ENCODE measurements around the gene CDH2.

CDH2 gene

DNA sequence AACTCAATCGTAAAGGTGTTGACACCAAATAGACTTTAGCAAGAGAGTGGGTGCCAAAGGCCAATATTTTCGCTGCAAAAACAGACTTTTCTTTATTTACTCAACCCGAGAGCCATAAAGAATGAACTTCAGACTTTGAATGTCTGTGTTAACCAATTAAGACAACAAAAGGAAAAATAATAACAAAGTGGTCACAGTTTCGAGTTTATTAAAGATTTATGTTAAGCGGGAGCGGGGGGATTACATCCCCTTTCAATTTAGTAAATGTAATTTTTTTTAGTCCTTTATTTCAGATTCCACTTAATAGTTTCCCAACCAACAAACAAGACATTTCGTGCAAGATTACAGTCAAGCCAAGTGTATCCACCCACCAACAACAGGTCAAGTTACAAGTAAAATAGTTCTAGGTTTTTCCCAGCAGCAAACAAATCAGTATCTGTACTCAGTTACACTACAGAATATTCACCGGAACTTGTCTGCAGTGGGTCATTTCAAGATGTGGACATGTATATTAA is 9.0 kb downstream of the CDH2 start:
- peak; percentile 46 for DNase-seq

DNA sequence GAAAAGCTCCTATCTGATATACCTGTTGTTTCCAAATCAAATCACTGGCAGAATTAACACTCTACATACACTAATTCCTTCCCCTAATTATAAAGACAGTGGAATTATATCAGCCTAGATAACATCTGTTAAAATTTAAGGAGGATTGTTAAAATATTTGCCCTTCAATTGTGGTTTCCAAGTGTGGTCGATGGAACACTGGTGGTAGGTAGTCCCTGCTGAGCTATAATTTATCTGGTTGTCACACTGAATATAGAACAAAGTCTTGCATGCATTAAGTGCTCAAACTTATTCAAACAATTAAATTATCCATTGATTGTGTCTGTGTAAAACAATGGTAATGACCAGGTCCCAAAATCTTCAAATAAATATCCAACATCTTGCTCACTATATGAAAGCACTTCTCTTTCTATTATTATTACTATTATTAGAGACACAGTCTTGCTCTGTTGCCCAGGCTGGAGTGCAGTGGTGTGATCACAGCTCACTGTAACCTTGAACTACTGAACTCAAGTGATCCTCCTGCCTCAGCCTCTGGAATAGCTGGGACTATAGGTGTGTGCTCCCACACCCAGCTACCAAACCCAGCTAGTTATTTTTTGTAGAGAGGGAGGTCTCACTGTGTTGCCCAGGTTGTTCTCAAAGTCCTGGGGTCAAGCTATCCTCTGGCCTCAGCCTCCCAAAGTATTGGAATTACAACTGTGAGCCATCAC is 12.0 kb downstream of the CDH2 start:
- DNase-seq: no peak

DNA sequence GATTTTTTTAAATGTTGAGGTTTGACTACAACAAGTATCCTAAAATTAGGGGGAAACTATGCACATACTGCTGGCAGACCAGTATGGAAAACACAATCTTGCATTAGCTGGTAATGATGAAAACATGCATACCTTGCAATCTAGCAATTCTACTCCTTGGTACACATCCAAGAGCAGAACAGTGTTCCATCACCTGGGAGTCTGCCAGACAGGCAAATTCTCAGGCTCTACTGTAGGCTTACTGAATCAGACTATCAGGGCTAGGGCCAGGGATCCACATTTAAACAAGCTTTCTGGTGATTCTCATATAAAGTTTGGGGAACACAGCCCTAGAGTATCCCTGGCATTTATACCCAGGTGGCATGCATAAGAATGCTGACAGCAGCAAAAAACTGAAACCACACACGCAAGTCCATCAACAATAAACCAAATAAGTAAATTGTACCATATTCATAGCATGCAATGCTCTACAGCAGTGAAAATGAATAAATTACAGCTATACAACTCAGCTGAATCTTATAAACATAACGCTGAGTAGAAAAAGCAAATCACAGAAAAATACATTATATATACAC is 13.6 kb downstream of the CDH2 start:
- no peak for DNase-seq

DNA sequence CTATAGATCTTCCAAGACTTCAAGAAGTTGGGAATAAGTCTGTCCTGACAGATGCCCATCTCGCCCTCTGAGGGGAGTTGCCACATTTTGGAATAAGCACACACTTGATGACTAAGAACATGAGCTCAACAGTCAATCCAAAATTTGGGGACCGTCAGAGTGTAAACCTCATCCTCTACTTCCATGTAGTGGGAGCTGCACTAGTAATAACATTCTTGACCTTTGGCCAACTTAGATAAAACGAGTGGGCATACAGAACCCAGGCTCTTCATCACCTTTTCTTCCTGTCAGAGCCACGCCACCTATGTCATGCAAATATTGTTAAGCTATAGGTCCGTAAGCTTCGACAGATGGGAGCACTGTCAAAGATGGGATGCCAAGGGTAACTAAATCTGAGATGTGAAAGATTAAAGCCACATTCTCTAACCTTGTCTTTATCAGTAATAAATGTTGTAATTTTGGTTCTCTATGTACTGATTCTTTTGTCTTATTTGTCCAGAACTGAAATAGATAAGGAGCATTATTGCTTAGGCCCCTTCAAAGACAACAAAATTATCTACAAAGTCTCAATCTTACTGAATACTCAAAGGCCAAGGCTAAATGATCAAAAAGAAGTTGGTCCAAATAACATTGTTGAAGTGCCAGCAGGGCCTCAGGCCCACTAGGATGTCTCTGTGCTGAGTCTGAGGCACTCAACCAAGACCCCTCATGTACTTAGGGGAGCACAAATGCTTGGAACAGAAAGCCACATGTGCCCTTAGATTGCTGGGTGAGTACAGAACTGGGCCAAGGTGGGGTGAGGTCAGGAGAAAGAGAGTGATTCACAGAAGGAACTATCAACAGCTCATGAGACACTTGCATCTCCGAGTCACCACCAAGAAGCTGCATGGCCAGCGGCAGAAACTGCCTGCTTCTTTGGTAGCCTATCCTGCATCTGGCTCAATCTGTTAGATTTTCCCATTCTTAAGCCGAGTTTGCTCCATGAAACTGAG is 15.0 kb downstream of the CDH2 start:
- DNase-seq: peak; percentile 78

DNA sequence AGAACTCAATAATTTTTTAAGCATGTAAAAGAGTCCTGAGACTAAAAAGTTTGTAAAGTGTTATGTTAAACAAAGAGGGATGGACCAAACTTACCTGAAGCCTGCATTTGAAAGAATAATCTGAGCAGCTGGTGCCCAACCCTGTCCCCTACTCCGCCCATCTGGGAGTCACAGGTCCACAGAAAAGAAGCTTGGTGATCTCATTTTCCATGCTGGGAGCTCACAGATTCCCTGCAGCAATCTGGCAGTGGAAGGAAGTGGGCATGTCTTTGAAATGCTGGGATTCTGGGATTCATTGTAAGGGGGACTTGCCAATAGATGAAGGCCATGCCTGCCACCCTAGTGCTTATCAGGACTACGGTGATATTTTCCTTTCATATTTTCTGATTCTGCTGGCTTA is 17.9 kb downstream of the CDH2 start:
- no peak for DNase-seq

DNA sequence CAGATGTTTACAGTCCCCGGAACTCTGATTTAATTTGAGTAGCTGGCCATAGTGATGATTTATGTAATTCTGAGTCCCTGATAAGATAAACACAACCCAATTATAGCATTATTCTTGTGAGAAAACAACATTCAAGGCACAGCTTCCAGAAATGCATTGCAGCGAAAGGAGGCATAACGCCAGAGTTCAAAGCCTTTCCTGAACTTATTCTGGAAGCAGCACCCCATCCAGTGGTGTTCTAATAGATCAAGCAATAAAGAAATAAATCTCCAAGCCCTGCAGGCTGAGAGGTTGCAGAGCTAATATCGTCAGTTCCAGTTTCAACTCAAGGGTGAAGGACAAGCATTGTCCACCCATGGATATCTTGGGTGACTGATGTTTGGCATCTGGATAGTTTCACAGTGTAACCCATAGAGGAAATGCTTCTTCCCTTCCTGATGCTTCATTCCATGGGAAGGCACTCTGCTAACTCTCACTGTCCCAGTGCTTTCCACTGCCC is 18.8 kb downstream of the CDH2 start:
- no peak for DNase-seq

DNA sequence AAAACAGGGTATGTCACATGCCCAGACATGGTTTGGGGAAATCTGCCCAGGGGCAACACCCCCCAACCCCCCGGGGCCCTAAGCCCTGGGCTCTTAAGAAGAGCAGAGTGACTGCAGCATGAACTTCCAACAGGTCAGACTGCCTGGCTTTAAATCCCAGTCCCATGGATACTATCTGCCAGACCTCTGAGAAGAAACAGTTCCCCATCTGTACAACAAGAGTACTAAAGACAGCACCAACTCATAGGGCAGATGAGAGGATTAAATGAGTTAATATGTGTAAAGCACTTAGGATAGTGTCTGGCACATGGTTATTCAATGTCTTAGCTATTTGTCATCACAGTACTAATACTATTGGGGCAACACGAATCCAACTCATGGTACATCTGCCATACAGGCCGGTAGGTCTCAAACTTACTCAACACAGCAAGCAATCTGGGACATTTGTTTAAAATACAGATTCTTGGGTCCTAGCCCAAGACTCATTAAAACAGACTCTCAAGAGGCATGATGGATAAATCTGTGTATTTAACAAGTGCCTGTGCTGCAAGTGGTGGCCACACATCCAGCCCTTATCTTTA is 23.4 kb downstream of the CDH2 start:
- DNase-seq: no peak

DNA sequence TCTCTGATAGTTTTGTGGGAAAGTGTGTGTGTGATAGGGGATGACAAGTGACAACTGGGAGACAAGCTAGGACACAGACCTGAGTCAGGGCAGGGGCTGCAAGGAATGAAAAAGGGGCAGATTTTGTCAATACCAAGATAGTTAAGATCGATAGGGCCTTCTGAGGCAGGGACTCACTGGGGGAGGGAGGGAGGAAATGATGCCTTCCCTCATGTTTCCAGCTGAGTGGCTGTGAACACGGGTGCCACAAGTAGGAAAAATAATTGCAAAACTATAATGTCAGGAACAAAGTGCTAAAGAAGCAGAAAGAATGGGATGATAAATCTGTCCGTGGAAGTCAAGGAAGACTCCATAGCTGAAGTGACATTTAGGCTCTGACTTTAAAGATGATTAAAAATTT is 24.2 kb downstream of the CDH2 start:
- peak; percentile 19 for DNase-seq

DNA sequence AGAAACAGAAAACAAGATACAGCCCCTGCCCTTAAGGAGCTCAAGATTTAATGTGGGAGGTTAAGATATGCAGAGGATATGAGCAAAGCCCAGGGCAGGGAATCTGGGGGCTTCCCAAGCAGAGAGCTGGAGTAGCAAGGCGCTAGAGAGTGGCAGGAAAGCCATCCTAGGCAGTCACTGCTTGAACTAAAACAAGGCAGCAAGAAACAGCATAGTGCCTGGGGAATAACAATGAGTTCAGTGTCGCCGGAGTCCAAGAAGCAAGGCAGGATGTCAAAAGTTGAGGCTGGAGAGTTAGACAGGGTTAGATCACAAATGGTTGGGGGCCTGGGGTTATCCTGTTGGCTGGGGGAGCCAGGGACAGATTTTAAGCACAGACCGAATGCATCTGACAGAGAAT is 24.6 kb downstream of the CDH2 start:
- no peak for DNase-seq

DNA sequence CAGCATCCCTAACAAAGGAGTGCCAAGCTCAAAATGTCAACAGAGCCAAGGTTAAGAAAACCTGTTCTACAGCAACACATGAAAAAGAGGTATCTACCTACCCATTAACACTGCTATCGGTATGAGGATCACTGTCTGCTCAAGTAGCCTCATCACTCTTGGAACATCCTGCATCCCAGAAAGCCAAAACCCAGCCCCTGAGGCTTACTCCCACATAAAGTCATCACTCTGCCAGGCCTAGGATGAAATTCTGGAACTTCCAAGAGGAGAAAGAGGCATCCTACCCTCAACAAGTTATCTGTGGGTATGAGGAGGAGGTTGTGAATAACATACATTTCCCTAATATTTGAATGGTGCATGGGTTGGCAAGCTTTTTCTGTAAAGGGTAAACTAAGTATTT is 25.5 kb downstream of the CDH2 start:
- DNase-seq: no peak

DNA sequence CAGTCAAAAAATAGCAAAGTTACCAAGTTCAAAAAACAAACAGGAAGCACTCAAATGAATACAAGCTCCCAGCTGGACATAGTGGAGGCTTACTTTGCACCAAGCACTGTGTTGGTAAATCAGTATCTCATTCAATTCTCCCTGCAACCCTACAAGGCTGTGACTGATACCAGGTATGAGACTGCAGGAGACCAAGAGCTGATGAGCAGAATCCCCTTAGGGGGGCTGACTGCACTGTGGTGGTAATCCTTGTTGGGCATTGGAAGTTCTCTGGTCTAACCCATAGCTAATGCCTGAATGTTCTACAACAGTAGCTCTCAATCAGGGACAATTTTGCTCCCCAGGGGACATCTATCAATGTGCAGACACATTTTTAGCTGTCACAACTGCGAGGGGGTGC is 26.0 kb downstream of the CDH2 start:
- no peak for DNase-seq

DNA sequence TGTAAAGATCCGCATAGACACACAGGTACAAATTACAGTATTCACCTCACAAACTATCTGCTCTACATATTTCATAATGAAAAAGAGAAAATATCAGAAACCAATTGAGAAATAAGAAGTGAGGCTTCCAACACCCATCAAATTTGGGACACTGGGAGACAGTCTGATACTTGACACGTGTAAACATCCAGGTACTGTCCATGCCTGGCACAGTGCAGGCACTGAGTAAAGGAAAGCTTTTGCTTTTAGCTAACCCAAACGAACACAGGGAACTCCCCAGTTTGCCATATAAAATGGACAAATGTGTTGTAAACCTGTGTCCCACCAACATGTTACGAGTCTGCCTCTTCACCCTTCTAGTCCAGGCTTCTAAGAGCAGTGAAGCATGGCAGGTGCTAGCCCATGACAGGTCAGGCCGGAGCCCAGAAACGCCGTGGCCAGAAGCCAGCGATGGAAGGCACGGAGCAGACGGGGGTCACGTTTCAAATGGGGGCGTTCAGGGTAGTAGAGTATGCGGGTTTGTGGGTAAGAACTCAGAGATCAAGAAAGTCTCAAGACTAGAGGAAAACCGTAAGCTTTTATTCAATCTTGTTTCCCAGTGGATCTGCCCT is 27.0 kb downstream of the CDH2 start:
- DNase-seq: peak; percentile 27

DNA sequence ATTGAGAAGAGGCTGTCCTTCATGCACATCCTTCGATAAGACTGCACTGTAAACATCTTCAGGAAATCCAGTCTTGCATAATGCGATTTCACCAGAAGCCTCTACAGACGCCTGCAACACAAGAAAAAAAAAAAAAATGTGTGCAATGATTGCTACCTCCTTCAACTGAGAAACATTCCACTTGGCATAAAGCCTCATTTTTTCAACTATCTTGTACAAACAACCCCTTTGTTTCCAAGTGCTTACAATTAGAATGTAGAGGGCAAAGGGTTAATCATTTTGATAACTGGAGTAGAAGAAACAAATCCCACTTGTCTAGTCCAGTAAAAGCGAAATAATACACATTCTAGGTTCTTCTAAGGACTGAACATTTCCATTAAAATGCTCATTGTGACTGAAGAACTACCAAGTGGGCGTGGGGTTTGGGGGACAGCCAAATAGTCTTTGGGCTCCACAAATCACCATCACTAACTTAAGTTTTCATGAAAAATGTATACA is 29.2 kb downstream of the CDH2 start:
- DNase-seq: no peak

DNA sequence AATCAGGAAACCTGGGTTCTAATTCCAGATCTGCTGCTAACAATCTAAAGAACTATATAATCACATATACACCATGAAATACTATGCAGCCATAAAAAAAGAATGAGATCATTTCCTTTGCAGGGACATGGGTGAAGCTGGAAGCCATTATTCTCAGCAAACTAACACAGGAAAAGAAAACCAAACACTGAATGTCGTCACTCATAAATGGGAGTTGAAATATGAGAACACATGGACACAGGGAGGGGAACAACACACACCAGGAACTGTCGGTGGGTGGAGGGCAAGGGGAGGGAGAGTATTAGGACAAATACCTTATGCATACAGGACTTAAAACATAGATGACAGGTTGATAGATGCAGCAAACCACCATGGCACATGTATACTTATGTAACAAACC is 33.2 kb downstream of the CDH2 start:
- no peak for DNase-seq

DNA sequence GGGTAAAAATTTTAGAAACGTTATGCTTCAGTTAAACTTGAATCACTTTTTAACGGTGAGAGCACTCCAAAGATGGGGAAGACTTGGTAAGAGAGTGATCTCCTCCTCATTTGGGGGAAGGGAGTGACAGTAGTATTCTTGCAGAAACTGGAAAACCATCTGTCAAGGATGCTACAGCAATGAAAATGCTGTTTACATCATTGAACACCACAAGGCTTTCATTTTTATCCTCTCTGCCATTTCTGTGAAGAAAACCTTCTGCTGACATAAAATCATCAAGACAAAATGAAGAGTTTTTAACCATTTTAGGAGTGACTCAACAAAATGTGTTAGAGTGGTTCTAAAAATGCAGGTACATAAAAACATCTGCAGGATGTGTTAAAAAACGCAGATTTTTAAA is 38.1 kb downstream of the CDH2 start:
- DNase-seq: no peak

DNA sequence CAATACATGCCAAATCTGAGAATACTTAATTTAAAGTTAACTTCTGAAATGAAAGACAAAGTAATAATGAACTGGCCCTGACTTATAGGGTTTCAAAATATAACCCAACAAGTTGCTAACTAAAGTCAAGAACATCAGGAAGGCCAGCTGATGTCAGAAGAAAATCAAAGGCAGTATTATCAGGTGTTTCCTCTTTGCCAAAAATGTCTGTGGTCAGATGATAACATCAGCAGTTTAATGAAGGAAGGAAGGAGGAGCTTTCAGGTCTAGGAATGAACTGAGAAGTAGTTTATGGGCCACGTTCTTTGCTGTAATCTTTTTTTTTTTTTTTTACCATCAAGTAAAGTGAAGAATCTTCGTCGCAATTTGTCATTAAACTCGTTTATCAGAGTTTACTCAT is 40.9 kb downstream of the CDH2 start:
- DNase-seq: no peak

DNA sequence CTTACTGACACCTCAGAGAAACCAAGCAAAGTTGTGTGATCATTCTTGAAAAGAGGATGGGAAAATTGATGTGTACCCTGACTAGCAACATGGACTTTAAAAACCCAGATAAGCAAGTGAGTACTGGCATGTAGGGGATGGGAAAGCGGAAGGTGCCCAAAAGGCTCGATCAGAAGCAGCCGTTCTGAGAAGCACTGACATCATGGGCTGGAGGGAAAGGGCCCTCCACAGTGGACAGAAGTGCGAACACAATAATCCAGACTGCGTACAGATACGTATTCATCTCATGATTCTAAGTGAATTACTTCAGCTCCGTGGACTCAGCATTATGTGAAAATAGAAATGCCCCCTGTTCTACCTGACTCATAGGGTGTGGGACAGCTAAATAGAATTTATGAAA is 42.2 kb downstream of the CDH2 start:
- no peak for DNase-seq

DNA sequence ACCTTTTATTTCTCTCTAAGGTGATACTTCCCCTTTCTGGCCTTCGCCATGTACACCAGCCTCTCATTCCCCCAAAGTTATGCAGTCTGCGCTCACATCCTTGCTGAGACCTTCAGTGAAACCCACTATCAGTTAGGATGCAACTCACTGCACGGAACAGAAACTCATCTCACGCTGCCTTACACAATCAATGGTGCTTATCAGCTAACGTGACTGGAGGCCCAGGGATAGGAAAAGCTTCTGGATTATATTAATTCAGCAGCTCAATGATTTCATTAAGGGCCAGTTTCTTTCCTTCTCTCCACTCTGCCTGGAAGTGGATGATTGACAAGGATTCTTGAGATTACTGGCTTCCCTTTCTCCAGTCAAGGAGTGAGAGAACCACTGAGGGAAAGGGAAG is 44.8 kb downstream of the CDH2 start:
- DNase-seq: no peak

DNA sequence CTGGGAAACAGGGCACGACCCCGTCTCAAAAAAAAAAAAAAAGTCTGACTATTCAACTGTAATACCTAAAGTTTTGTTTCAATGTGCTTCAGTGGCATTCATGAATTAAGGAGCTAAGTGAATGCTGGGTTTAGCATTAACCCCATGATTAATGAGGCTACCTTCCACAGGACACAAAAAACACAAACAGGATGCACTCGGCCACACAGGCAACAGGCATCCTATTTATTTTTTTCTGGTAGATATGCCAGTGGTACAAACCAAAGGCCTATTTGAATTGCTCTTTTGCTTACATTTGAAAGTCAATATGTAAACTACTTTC is 48.3 kb downstream of the CDH2 start:
- DNase-seq: no peak

DNA sequence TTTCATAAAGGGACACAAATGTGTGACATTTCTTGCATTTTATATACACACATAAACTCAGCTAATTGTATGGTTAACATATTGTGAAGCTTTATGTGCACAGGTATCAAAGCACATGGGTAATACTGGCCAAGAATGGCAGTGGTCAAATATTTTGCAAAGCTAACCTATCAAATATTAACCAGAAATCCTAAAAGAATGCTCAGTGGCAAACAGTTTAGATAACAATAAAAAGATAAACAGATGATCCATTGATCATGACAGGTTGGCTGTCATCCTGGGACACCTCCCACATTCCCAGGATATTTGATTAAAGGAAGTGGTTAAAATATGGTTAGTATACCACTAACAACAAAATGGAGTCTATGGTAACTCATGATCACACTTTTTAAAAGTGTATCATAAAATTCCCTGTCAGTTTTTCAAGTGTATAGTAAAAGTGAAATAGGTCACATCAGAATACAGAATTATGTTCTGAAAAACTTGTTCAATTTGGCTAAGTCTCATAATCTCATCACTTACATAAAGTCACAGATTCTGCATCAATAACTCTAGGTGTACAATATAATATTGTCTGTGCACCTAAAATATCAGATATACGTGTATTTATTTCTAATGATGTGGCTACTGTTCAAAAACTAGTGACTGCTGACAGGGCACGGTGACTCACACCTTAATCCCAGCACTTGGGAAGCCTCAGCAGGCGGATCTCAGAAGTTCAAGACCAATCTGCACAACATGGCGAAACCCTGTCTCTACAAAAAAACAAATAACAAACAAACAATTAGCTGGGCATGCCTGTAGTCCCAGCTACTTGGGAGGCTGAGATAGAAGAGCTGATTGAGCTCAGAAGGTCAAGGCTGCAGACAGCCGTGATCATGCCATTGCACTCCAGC is 48.9 kb downstream of the CDH2 start:
- peak; percentile 79 for DNase-seq

DNA sequence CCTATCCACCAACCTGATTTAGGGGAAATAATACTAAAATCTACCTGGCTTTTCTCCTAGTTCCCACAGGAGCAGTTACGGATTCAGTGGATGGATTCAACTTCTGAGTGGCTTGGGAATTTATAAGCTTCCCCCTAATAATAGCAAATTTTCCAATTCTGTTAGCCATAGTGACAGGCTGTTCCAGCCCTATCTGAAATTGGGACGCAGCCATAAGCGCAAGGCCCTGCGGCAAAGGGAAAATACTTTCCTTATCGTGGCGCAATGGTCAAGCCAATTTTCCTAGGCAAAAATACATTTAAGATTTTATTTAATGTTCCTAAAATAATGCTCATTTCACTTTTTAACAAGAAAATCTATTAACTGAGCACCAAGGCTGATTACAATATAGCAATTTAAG is 49.7 kb downstream of the CDH2 start:
- DNase-seq: no peak

DNA sequence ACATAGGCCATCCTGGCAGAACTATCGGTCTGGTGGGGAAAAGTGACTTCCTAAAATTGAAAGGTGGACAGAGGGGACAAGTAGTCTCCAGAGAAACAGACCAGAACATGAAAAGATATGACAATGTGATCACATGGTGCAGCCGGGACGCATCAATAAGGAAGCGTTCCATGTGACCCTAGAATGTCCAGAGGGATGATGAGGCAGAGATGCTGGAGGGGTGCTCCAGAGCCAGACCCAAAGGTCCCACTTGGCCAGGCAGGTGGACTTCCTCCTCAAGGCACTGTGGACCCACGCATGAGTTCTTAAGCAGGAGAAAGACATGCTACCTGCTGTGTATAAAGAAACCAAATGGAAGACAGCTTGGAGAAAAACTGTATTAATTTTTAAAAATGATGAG is 50.2 kb downstream of the CDH2 start:
- no peak for DNase-seq
